Stimulated activated CD8-positive, alpha-beta memory T cell treated with anti-CD3 and anti-CD28 coated beads, Interleukin-4, amount 100 ng/mL, for 48 hours (primary cell): ENCODE results near the gene SIGLECL1.
"Not testable (repeated sequence)": the region's sequence is repeated elsewhere in the genome, so short reads cannot be mapped to it uniquely, and the experiment has no call there.

Experiments used
- DNase-seq: peaks from one replicate; pipeline ENCODE4 v3.0.0-alpha.2; 2020

SIGLECL1 gene

GRCh38 chr19:51250786-51251467 is at the start of gene SIGLECL1:
SIGLECL1 (plus strand) TSS chr19:51251080; CDS start chr19:51264073, 12,993 bp downstream.
- DNase-seq = no peak

- DNase-seq = no peak
Observed at GRCh38 chr19:51201712-51202111, 49.2 kb upstream of the SIGLECL1 start.

- no peak for DNase-seq
Observed at GRCh38 chr19:51203916-51204315, 47.0 kb upstream of the SIGLECL1 start.

GRCh38 chr19:51204321-51204720 is 46.6 kb upstream of the SIGLECL1 start:
- DNase-seq = no peak

GRCh38 chr19:51207747-51208146 is 43.1 kb upstream of the SIGLECL1 start:
- no peak for DNase-seq

- no peak for DNase-seq
Observed at GRCh38 chr19:51210191-51210784, 40.6 kb upstream of the SIGLECL1 start.

GRCh38 chr19:51210874-51211361 is 40.0 kb upstream of the SIGLECL1 start:
- DNase-seq = not testable (repeated sequence)

- DNase-seq = no peak
Observed at GRCh38 chr19:51211833-51212232, 39.0 kb upstream of the SIGLECL1 start.

GRCh38 chr19:51219307-51219706 is 31.6 kb upstream of the SIGLECL1 start:
- no peak for DNase-seq

- no peak for DNase-seq
Observed at GRCh38 chr19:51219971-51220370, 30.9 kb upstream of the SIGLECL1 start.

- DNase-seq = no peak
Observed at GRCh38 chr19:51220996-51221395, 29.9 kb upstream of the SIGLECL1 start.

GRCh38 chr19:51224163-51224641 is 26.7 kb upstream of the SIGLECL1 start:
- DNase-seq = no peak

GRCh38 chr19:51224898-51225393 is 25.9 kb upstream of the SIGLECL1 start, which contains the start of gene CD33:
CD33 (plus strand) TSS chr19:51225080; CDS start chr19:51225119, 39 bp downstream.
- DNase-seq = not testable (repeated sequence)

GRCh38 chr19:51226067-51226466 is 24.8 kb upstream of the SIGLECL1 start:
- DNase-seq = no peak

- DNase-seq = no peak
Observed at GRCh38 chr19:51227326-51227725, 23.6 kb upstream of the SIGLECL1 start.

GRCh38 chr19:51227966-51228365 is 22.9 kb upstream of the SIGLECL1 start:
- DNase-seq = no peak

GRCh38 chr19:51240866-51241265 is 10.0 kb upstream of the SIGLECL1 start:
- no peak for DNase-seq

GRCh38 chr19:51242881-51243630 is 7.8 kb upstream of the SIGLECL1 start:
- DNase-seq = no peak

GRCh38 chr19:51246164-51246552 is 4.7 kb upstream of the SIGLECL1 start:
- DNase-seq = no peak

GRCh38 chr19:51247972-51248590 is 2.8 kb upstream of the SIGLECL1 start:
- no peak for DNase-seq

- no peak for DNase-seq
Observed at GRCh38 chr19:51251468-51251820, 564 bp downstream of the SIGLECL1 start.

GRCh38 chr19:51252306-51253079 is 1.6 kb downstream of the SIGLECL1 start:
- no peak for DNase-seq
